Measurements from ENCODE around the gene SLC47A1.
"Not testable (repeated sequence)": the region's sequence is repeated elsewhere in the genome, so short reads cannot be mapped to it uniquely, and the experiment has no call there.

Gene SLC47A1

DNA sequence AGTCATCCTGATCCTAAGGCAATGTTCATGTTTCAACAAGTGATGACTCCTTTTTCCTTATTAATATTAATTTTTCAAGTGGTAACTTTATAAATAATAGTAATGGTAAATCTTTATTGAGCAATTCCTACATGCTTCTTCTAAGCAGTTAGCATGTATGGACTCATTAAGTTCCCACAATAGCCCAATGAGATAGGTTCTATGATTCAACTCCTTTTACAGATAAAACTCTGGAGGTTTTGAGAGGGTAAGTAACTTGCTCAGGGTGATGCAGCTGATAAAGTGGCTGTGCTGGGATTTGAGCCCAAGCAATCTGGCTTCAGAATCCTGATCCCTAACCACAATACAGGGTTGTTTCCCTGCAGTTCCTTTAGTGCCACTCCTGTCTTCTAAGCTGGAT lies 25.3 kb downstream of the SLC47A1 start:
- DNase-seq (ENCODE audit: low read depth): no peak

DNA sequence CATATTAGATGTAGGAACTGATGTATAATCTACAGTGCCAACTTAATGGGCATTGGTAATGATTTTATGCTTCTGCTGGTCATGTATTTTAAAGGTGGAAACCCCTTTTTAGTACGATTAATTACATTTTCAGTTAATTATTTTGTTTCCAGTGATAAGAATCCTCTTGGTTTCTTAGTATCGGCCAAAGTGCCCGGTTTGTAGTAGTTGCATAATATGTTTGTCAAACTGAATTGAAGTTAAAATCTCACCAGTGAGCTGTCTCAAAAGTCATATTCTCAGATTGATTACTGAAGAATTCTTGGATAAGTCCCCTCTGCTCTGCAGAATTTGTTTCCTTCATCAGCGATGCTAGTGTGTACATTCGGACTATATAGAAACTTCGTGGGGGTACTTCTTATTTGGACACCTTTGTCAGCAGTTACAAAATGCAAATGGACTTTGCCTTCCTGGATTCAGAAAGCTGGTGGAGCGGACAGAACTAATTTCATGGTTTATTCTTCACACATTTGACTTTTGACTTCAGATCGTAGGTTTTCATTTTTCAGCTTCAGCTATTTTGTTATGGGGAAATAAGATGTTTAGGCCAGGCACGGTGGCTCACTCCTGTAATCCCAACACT lies 28.2 kb downstream of the SLC47A1 start:
- no peak for DNase-seq (ENCODE audit: low read depth)

DNA sequence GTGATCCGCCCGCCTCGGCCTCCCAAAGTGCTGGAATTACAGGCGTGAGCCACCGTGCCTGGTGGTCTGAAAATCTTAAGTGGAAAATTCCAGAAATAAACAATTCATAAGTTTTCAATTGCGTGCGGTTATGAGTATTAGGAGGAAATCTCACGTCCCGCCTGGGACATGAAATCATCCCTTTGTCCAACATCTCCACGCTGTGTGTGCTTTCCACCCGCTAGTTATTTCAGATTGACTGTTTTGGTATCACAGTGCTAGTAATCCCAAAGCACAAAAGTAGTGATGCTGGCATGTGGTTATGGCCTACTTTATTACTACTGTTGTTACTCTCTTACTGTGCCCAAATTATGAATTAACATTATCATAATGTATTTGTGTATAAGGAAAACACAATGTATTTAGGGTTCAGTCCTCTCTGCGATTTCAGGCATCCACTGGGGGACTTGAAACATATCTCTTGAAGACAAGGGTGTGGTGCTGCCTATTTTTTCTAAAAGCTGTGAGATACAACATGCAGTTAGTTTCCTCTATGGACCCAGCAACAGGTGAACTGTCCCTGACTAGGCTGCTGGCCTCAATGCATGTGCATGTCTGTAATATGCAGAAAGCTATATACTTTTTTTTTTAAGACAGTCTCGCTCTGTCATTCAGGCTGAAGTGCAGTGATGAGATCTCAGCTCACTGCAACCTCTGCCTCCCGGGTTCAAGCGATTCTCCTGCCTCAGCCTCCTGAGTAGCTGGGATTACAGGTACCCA lies 32.3 kb downstream of the SLC47A1 start:
- DNase-seq (ENCODE audit: low read depth): no peak

DNA sequence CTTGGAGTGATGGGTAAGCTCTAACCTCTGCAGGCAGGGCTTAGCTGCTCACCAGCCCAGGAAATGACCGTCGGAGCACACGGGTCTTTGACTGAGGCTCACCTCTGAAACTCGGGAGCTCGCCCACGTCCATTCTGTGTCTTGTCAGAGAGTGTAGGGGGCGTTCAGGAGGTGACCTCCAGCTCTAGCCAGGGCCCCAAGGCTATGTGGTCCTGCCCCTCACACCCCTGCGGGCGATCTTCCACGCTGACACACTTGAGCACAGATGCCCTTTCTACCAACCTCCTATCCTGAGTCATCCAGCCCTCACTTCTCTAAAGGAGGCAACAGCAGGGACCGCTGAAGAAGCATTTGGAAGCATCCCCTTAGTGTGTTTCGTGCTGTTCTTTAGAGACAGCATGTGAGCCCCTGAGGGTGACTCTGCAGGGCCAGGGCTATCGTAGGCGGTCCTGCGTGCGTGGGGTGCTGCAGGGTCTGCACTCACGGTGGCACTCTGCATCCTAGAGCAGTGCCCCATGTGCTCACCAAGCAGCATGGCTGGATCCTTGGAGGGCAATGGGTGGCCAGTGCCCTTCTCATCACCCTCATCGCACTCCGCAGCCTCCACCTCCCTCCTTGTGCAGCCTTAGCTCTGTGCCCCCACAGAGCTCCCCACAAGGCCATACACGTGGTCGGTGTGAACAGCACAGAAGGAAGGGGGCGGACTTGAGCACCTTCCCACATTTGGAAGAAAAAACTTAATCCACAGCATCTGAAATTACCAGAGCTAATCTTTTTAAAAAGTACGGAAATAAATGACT lies 33.8 kb downstream of the SLC47A1 start:
- DNase-seq (ENCODE audit: low read depth): no peak

DNA sequence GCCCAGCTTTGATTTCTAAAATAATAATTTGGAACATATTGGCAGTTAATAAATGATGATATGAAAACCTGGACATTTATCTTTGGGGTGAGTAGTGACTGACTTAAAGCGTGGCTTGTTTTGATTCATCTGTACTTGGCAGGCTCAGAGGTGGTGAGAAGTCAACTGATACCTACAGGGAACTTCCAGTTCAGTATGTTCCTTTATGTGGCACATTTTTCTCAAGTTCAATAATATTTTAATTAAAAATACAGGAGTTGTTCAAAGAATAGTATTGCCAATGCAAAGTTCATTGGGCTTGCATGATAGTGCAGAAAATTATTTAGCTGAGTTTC lies 34.3 kb downstream of the SLC47A1 start:
- DNase-seq (ENCODE audit: low read depth): no peak

DNA sequence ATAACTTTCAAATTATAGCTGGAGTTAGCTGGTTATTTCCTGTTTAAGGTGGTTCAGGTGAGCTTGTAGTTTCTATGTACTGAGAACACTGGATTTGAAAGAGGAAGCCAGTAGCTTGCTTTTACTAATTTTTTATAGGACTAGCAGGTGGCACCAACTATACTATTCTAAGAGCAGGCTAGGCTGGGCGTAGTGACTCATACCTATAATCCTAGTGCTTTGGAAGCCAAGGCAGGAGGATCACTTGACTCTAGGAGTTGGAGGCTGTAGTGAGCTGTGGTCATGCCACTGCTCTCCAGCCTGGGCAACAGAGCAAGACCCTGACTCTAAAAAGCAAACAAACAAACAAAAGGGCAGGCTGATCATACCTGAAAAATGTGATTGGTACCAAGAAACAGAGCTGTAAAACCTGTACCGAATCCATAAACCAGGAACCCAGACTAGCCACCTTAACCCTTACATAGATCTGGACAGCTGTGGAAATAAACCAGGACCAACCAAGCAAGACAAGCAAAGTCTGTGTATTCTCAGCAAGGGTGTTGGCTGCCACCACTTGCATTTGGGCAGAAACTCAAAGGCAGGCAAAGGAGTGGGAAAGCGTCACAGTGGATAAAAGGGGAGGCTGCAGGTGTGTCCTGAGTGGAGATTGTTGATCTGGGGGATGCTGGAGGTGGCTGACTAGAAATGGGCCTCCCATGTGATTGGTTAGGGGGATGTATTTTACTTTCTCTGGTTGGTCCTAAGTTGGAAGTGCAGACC lies 36.3 kb downstream of the SLC47A1 start:
- DNase-seq (ENCODE audit: low read depth): no peak

DNA sequence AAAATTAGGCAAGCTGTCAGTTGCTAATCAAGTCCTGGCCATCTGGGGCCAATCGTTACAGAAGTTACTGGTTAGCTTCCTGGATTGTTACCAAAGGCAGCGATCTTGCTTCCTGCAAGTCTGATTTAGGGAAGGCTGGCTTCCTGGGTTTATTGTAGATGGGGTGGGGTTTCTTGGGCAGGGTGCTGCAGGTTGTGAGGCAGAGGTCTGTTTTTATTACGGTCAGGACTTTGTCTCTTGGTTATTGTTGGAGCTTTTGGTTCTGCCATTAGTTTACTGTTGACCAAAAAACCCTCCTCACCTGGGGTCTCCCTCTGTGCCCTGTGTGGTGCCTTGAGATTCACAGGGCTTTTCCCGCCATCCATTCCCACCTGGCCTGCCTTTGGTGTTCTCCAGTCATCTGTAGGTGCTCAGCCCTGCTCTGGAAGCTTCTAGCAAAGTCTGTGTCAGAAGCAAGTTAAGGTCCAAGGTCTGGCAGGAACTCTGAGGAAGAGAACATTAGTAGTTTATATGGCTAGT lies 36.9 kb downstream of the SLC47A1 start:
- DNase-seq (ENCODE audit: low read depth): no peak

DNA sequence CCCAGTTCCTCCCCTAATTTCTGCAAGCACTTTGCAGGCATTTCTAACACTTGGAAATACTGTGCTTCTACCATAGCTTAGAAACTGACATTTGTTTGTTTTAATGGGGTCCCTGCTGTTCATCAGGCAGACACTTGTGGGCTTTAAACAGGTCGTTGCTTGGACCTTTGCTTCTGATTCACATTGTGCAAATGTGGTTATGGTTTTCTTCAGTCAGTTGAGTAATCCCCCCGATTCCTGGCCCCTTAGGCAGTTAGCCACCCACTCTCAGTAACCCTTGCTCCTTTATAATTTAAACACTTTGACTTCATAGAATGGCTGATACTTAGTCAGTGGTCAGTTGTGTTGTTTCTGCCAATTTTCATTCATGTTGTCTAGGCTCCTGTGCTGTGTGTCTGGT lies 39.4 kb downstream of the SLC47A1 start:
- DNase-seq (ENCODE audit: low read depth): no peak

DNA sequence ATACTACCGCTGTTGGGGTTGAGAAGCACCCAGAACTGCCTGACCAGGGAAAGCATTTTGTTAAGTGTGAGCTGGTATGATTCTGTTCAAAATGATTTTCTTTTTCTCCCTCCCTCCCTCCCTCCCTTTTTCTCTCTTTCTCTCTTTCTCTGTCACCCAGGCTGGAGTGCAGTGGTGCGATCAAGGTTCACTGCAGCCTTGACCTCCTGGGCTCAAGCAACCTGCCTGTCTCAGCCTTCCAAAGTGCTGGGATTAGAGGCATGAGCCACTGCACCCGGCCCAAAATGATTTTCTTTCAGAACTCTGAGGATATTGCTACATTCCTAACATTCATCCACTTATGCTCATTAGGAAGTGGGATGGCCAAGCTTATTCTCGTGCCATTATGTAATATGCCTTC lies 41.3 kb downstream of the SLC47A1 start:
- DNase-seq (ENCODE audit: low read depth): no peak

DNA sequence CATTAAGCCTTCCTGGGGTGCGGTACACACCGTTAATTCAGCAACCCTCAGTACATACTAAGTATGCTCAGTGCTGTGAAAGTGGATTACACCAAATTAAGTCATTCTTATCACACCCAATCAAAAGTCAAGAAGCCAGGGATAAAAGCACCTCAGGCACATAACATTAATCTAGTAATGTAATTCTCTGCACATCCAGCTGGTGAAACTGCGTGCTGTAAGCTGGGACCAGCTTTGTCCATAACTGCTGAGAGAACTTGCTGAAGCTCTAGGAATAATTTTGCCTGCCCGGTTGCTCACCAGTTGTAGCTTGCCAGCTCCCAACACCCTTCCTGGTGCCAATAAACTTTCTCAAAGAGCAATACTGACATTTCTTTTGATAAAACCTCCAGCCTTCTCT lies 44.9 kb downstream of the SLC47A1 start:
- DNase-seq (ENCODE audit: low read depth): no peak

DNA sequence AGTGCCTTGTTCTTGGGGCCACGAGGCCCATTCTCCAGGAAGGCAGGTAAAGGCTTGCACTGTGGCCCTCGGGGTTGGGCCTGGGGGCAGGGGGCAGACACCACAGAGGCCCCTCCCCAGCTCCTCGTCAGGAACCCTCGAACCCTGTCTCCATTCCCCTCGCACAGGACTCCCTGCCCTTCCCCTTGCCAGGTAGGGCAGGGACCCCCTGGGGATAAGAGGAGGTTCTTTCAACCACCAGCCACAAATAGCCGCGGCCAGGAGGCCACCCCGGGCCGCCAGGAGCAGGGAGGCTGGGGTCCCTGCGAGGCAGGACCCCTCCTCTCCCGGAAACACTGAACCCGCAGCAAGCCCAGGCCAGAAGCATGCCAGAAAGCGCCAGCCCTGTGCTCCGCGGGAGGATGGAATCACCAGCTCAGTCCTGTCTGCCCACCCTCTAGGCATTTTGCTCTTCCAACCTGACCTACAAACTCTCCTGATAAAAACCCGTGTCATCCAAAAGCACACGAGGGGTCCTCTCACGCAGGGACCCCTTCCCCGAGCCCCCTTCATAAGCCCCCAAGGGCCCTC lies 45.6 kb downstream of the SLC47A1 start:
- DNase-seq (ENCODE audit: low read depth): no peak

DNA sequence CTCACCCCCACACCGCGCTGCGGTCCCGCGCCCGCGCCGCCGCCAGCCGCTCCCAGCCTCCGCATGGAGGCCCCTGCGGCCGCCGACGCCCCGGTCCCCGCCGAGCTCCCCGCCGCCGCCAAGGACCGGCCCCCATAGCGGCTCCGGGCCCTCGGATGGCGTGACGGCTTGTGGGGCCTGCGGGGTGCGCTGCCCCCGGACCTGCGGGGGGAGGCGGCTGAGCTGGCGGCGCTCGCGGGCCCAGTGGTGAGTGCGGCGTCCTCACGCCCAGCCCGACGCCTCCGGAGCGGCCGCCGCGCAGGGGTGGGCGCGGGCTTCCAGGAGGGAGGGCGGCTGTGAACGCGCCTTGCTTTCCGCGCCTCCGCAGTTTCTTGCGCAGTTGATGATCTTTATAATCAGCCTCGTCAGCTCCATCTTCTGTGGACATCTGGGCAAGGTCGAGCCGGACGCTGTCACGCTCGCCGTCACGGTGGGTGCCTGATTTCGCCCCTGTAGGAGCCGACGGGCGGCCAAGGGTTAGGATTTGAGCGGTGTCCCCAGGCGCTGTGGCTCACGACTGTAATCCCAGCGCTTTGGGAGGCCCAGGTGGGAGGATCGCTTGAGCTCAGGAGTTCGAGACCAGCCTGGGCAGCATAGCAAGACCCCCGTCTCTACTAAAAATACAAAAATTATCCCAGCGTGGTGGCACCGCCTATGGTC lies 46.4 kb downstream of the SLC47A1 start:
- DNase-seq (ENCODE audit: low read depth): no peak

DNA sequence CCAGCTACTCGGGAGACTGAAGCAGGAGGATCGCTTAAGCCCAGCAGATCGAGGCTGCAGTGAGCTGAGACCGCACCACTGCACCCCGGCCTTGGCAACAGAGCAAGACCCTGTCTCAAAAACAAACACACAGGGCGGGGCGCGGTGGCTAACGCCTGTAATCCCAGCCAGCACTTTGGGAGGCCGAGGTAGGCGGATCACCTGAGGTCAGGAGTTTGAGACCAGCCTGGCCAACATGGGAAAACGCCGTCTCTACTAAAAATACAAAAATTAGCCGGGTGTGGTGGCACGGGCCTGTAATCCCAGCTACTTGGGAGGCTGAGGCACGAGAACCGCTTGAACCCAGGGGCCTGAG lies 46.9 kb downstream of the SLC47A1 start:
- not testable (repeated sequence) for DNase-seq (ENCODE audit: low read depth)

DNA sequence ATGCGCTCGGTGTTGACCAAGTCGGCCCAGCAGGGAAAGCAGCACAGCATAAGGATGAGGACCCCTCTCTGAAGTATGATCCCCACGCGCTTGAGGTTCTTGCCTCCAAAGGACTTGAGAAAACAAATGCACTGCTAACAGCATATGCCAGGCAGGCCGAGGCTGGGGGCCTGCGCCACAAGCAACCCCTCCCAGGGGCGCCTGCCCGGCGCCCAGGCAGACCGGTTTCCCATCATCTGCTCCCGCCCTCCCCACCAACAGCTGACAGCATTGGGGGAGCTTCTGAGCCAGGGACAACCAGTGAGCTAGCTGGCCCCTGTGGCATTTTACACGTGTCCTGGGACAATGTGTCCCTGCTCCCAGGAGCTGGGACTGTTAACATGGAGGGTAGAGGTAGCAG lies 48.5 kb downstream of the SLC47A1 start:
- DNase-seq (ENCODE audit: low read depth): not testable (repeated sequence)

DNA sequence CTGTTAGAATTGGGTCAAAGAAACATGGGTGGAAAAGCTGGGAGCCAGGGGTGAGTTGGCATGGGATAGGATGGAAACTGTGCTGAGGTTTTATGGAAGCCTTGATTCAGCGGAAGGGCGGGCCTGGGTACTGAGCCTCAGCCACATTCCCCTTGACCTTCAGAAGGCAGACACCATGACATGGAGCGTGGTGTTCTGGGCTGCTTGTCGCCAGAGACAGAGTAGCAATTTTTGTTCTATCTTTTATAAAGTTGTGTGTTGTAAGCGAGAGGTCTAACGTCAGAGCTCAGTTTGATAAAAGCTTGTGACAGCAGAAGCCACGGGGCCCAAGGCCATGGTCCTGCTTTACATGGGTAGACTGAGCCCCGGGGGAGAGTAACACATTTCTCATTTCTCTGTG lies 50.2 kb downstream of the SLC47A1 start:
- DNase-seq (ENCODE audit: low read depth): no peak

DNA sequence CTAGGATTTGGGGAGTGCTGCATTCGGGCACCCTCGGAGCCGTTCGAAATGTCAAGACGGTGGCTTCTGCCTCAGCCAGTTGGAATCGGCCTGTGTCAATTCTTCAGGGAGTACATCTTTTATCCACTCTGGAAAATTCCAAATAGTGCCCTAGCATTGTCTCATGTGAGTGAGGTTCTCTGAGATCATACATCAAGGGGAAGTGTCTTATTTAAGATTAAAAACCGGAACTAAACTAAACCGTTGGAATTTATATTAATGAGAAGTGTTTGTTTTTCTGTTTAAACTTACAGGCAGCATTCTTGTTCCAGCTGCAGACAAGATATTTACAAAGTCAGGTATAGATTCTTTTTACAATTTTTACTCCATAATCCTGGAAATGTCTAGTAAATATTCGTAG lies 56.8 kb downstream of the SLC47A1 start:
- no peak for DNase-seq (ENCODE audit: low read depth)

DNA sequence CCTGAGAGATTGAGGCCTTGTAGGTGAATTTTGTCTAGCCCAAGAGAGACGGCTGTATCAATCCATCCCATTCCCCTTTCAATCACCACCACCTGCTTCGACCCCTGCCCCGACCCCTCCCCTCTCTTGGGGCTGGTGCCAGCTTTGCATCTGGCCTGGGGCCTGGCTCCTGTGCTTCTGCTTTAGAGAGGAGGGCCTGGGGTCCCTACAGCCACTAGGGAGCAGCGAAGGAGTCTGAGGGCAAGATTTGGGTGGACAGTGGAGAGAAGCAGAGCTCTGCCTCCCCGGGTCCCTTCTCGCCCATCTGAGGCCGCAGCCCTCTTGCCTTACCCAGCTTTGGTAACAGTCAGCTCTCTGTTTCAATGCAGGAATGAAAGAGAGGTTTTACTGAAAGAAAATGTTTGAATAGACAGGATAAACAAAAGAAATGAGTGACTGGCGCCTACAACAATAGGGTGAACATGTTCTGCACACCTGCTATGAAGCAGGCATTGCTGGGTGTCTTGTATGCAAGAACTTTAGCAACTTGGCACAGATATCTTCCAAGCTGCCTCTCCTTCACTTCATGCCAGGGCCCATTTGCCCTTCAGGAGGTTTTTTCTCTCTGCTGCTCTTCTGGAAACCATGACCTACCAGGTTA lies 57.4 kb downstream of the SLC47A1 start:
- DNase-seq (ENCODE audit: low read depth): no peak

DNA sequence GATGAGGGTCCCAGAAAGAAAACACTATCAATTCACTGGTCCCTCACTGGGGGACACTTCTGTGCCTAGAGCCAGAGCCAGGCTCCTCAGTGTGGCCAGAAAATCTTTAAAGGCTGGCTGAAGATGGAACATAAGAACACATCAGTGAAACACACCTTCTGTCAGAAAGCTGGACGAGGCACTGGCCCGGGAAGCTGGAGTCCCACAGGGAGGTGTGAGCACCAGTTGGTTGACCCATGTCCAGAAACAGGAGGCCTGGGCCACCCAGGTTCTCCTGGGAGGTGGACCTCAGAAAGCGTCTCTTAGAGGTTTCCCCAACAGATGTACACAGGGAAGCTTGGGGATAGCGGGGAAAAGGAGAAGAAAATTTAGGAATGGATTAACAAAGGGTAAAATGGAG lies 58.7 kb downstream of the SLC47A1 start:
- DNase-seq (ENCODE audit: low read depth): no peak

DNA sequence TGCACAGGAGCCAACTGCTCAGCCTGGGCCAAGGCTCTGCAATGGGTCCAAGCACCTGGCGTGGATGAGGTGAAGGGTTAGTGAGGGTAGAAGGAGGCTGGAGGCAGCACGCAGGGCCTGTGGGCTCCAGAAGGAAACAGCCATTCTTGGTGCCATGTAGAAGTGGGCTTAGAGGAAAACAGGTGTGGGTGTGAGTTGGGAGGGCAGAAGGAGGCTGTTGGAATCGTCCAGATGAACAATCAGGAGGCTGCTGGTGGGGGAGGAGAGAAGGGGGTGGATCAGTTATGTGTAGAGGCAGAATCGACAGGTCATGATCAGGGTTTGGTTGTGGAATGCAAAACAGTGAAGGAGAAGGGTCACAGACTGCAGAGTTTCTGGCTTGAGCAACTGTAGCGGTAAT lies 63.2 kb downstream of the SLC47A1 start:
- DNase-seq (ENCODE audit: low read depth): no peak

DNA sequence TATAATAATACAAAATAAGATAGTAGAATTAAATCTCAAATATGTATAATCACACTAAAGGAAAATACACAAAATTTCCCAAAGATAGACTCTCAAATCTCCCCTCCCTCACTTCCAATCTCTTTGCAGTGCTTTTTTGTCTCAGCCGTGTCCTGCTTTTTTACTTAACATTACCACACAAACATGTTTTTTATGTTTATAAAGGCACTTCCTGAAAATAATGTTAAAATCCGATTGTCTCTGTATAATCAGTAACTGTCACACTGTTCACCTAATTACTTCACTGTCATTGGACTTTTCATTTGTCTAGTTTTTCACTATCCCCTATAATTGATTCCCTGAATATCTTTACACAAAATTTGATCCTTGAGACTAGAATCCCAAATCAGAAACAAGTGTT lies 76.7 kb downstream of the SLC47A1 start:
- no peak for DNase-seq (ENCODE audit: low read depth)

DNA sequence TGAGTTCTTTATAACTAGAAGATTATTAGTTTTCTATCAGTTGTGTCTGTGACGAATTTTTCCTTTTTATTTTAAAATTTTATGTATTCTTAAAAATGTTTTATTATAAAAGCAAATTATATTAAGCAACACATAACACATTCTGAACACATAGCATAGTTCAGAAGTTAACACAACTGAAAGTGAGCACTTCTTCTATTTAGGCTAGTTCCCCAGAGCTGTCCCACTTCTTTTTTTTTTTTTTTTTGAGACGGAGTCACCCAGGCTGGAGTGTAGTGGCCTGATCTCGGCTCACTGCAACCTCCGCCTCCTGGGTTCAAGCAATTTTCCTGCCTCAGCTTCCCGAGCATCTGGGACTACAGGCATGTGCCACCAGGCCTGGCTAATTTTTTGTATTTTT lies 77.2 kb downstream of the SLC47A1 start:
- DNase-seq (ENCODE audit: low read depth): no peak

All from HS-27A (cell line).